Spinal cord (tissue), 10 donors: ENCODE measurements around the gene OBI1. TPM values are rescaled to one million over a fixed set of nuclear protein-coding genes. Genes with fewer than 3 reads are reported as not detected.
"Not testable (repeated sequence)": the region's sequence is repeated elsewhere in the genome, so short reads cannot be mapped to it uniquely, and the experiment has no call there.

Experiments used
- DNase-seq, 6 donors: peaks; one replicate each; pipeline versions ENCODE4 v3.0.0 to v3.0.0-alpha.2; 2013 to 2015; ENCODE audit warnings: low spot score in 6 of 6, low read depth in 4 of 6
- H3K27ac ChIP-seq: one replicate; pipeline ENCODE4 v1.5.1; 2013; ENCODE audit warnings: low read depth, low read length, control low read depth
- H3K27me3 ChIP-seq: one replicate; pipeline ENCODE4 v1.6.1; 2013; ENCODE audit warnings: low read length; ENCODE audit not compliant: control insufficient read depth, insufficient read depth
- H3K36me3 ChIP-seq: one replicate; pipeline ENCODE4 v1.6.1; 2013; ENCODE audit warnings: low read length; ENCODE audit not compliant: control insufficient read depth, insufficient read depth
- H3K4me1 ChIP-seq: one replicate; pipeline ENCODE4 v1.6.1; 2013; ENCODE audit warnings: low read length; ENCODE audit not compliant: control insufficient read depth, insufficient read depth
- H3K4me3 ChIP-seq: one replicate; pipeline ENCODE4 v1.5.1; 2013; ENCODE audit warnings: low read depth, low read length, control low read depth
- H3K9me3 ChIP-seq: one replicate; pipeline ENCODE4 v1.6.1; 2013; ENCODE audit warnings: low read length; ENCODE audit not compliant: control insufficient read depth, insufficient read depth
- WGBS: methylation state at CpG from one replicate; pipeline ENCODE4 v1.1.5; 2013; ENCODE audit warnings: missing lambda C conversion rate; ENCODE audit not compliant: insufficient coverage; 5-methylcytosine and 5-hydroxymethylcytosine counted together
- polyA plus RNA-seq, 2 donors: library from polyadenylated mRNA; unstranded; fragments of 120-200 nt; gene quantifications; one replicate each; pipeline ENCODE4 v1.2.1, GENCODE V29; 2013; ENCODE audit not compliant: insufficient read length in 2 of 2
- total RNA-seq, 2 donors: library from RNA; depleted of rRNA in 1 of 2; stranded (reverse); fragments of 120-200 nt in 1 of 2; fragments of >200 nt in 1 of 2; gene quantifications; one replicate each; pipeline versions ENCODE4 v1.2.3 to v1.2.4, GENCODE V29; 2013 to 2014
- donor health status: healthy.

OBI1 gene
- total and polyA plus RNA-seq, 4 donors: 17.1 to 29.6 (median 24.6) TPM

DNA sequence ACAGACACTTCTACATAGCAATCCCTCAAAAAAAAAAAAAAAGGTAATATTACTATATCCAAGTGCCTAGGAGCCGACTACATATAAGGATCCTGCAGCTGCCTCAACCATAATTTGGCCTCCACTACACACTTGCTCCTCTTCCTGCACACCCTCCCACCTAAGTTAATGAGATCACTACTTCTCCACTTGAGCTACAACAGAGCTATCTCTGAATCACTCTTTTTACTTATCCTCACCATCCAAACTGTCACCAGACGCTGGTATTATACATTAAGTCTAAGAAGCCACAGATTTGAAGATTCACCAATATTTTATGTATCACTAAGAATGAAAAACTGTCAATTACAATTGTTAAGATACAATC is 8.3 kb downstream of the OBI1 start:
- no peak overlapping the region for H3K4me3 ChIP-seq
- no peaks in the 10 kb centered on the region for H3K27me3 ChIP-seq
- H3K36me3 ChIP-seq: no peaks in the 10 kb centered on the region
- 100% methylated on average over 1 of the region's 2 CpGs for WGBS
- no peaks in the 10 kb centered on the region for H3K4me1 ChIP-seq
- no peak overlapping the region for H3K27ac ChIP-seq
- no peaks in the 10 kb centered on the region for H3K9me3 ChIP-seq
- DNase-seq: no peak

DNA sequence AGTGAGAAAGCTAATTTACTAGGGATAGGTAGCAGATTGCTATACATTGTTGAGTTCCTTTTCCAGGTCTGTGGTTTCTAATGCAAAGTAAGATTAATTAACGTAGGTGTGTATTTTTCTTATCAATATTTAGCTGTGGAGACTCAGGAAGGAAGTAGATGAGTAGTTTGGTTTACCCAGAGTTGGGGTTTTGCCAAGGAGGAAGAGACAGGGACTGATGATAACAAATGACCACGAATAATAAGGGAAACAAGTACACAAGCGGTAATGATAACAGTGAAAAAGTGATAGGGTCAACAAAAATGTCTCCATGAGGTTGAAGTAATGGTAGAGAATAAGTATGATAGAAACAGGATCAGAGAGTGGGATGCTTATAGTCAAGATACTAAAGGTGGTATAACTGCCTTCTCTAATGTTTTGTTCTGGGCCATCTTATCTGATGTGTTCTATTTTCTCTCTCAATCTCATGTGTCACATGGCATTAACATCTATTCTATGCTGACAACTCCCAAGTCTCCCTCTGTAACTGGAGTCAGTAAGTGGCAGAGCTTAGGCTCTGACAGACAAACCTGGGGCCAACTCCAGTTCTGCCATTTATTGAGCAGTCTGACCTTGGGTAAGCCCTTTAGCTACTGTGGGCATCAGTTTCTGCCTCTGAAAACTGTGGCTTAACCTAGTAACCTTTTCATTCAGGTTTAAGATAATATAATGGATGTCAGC is 8.8 kb downstream of the OBI1 start:
- H3K4me3 ChIP-seq: no peak overlapping the region
- H3K36me3 ChIP-seq: no peaks in the 10 kb centered on the region
- no peaks in the 10 kb centered on the region for H3K9me3 ChIP-seq
- no peak for DNase-seq
- no peaks in the 10 kb centered on the region for H3K27me3 ChIP-seq
- WGBS: 95% methylated on average over 3 of the region's 3 CpGs
- H3K27ac ChIP-seq: no peak overlapping the region
- no peaks in the 10 kb centered on the region for H3K4me1 ChIP-seq

DNA sequence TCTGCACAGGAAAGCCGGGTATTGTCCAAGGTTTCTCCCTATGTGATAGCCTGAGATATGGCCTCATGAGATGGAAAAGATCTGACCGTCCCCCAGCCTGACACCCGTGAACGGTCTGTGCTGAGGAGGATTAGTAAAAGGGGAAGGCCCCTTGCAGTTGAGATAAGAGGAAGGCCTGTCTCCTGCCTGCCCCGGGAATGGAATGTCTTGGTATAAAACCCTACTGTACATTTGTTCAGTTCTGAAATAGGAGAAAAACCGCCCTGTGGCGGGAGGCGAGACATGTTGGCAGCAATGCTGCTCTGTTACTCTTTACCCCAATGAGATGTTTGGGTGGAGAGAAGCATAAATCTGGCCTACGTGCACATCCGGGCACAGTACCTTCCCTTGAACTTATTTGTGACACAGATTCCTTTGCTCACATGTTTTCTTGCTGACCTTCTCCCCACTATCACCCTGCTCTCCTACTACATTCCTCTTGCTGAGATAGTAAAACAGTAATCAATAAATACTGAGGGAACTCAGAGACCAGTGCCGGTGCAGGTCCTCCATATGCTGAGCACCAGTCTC is 11.8 kb downstream of the OBI1 start:
- H3K27ac ChIP-seq, DNase-seq, H3K4me3 ChIP-seq, H3K27me3 ChIP-seq, H3K4me1 ChIP-seq, H3K36me3 ChIP-seq, H3K9me3 ChIP-seq: not testable (repeated sequence)
- WGBS: 76% methylated on average over 2 of the region's 11 CpGs

DNA sequence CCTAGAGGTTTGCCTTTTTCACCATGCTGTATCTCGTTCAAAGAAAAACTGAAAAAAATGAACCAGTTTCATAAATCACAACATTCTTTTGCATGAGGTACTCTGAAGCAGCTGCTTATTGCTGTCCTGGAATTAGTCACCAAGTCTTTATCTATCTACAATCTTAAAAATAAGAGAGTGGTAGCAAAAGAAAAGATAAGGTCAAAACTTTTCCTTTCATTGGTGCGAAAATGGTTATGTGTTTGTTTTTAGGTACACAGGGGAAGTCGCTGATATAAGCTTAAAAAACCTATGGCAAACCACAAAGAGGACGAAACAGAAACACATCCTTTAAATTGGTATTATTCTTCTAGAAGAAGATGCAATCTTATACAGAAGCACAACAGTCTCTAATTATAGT is 20.7 kb downstream of the OBI1 start:
- Histone ChIP-seq H3K36me3 (peaks cover 8% of the 10 kb centered on the region), H3K9me3 (no peaks in the 10 kb centered on the region), H3K27ac (no peak overlapping the region), H3K27me3 (no peaks in the 10 kb centered on the region), H3K4me1 (no peaks in the 10 kb centered on the region), H3K4me3 (no peak overlapping the region)
- no peak for DNase-seq
- WGBS: no CpG with 5 or more reads among the region's 4 CpGs

DNA sequence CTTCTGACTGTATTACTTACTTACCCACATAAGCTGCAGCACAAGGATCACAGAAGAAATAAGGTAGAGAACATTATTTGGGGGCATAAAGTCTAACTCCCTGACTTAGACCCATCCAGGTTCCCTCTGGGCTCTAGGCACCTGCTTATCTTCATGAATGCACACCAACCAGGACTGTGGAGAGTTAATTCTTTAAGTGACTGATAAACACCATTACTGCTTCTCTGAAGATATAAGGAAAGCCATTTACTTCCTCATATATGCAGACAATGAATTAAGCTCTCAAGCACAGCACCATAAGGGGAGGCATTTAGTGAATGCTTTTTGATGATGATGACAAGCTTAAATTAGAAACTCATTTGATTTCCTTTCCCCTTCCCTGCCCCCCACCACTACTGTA is 22.5 kb downstream of the OBI1 start:
- no peaks in the 10 kb centered on the region for H3K27me3 ChIP-seq
- H3K4me1 ChIP-seq: no peaks in the 10 kb centered on the region
- no peak overlapping the region for H3K27ac ChIP-seq
- no peak overlapping the region for H3K4me3 ChIP-seq
- no peaks in the 10 kb centered on the region for H3K9me3 ChIP-seq
- no peak for DNase-seq
- H3K36me3 ChIP-seq: peaks cover 4% of the 10 kb centered on the region

DNA sequence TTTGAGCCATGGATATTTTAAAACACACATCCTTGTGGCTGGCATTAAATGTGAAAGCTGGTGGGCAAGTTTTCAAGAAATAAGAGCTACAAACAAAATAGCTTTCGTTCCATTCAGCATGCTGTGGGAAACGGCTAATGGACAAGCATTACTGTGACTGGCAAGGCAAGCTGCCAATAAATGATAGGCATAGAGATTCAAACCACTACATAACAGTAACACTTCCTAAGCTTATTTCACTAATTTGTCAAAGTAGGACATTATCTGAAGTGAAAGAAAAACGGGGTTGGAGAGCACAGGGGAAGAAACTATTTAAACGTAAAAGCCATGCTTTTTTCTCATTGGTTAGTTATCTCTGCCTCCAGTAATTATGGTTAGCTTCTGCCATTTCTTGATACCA is 26.0 kb downstream of the OBI1 start:
- WGBS: no CpG with 5 or more reads among the region's 4 CpGs
- no peak overlapping the region for H3K4me3 ChIP-seq
- no peaks in the 10 kb centered on the region for H3K4me1 ChIP-seq
- no peaks in the 10 kb centered on the region for H3K9me3 ChIP-seq
- H3K27me3 ChIP-seq: no peaks in the 10 kb centered on the region
- DNase-seq: peak in 1 of 6 donors; percentile 18
- no peaks in the 10 kb centered on the region for H3K36me3 ChIP-seq
- no peak overlapping the region for H3K27ac ChIP-seq

- H3K36me3 ChIP-seq: no peaks in the 10 kb centered on the region
- no peaks in the 10 kb centered on the region for H3K9me3 ChIP-seq
- no peak for DNase-seq
- H3K27me3 ChIP-seq: no peaks in the 10 kb centered on the region
- no CpG with 5 or more reads among the region's 1 CpG for WGBS
- H3K4me1 ChIP-seq: no peaks in the 10 kb centered on the region
- no peak overlapping the region for H3K4me3 ChIP-seq
- no peak overlapping the region for H3K27ac ChIP-seq
Measured at GRCh38 chr13:78631077-78631476, 27.9 kb downstream of the OBI1 start.

DNA sequence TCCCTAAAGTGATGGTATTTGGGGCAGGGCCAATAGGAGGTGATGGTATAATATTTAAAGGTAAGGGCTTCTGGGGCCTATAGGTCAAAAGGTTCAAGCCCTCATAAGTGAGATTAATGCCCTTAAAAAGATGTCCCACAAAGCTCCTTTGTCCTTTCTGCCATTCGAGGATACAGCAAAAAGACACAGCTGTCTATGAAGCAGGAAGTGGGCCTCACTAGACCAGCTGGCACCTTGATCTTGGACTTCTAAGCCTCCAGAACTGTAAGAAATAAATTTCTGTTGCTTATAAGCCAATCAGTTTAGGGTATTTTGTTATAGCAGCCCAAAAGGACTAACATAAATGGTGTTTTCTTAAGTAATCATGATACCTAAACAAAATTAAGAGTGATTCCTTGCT is 28.4 kb downstream of the OBI1 start:
- H3K27me3 ChIP-seq: no peaks in the 10 kb centered on the region
- no peak overlapping the region for H3K27ac ChIP-seq
- no CpG with 5 or more reads among the region's 1 CpG for WGBS
- H3K9me3 ChIP-seq: no peaks in the 10 kb centered on the region
- DNase-seq: no peak
- H3K36me3 ChIP-seq: no peaks in the 10 kb centered on the region
- H3K4me1 ChIP-seq: no peaks in the 10 kb centered on the region
- H3K4me3 ChIP-seq: no peak overlapping the region

DNA sequence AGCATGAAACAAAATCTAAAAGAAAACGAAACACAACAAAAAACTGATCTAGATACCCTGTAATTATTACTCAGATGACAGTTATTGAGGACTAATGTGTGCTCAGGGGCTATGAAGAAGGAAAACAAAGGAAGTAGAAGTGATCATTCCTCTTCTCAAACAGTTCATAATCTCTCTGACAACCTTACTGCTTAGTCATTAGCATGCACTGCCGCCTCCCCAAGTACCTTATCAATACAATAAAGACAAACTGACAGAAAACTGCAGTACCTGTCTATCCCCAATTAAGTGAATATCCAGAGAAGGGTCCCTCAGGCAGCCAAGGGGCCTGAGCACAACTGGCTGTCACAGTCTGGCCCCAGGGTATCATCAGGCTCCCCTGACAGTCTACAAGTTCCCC is 33.6 kb downstream of the OBI1 start:
- no peak for DNase-seq
- H3K9me3 ChIP-seq: no peaks in the 10 kb centered on the region
- H3K27ac ChIP-seq: no peak overlapping the region
- no peak overlapping the region for H3K4me3 ChIP-seq
- H3K36me3 ChIP-seq: no peaks in the 10 kb centered on the region
- H3K4me1 ChIP-seq: no peaks in the 10 kb centered on the region
- no peaks in the 10 kb centered on the region for H3K27me3 ChIP-seq
- 86% methylated on average over 1 of the region's 2 CpGs for WGBS

- Histone ChIP-seq H3K27me3 (no peaks in the 10 kb centered on the region), H3K4me3 (no peak overlapping the region), H3K27ac (no peak overlapping the region), H3K4me1 (no peaks in the 10 kb centered on the region), H3K9me3 (no peaks in the 10 kb centered on the region), H3K36me3 (no peaks in the 10 kb centered on the region)
- no peak for DNase-seq
- no CpG with 5 or more reads among the region's 3 CpGs for WGBS
Measured at GRCh38 chr13:78623132-78623531, 35.8 kb downstream of the OBI1 start.
